Stomach (tissue), 9 donors: ENCODE measurements around the gene STKLD1. TPM values are rescaled to one million over a fixed set of nuclear protein-coding genes. Genes with fewer than 3 reads are reported as not detected.

Experiments
- DNase-seq, 2 donors: peaks; one replicate each; pipeline versions ENCODE4 v3.0.0 to v3.0.0-alpha.2; 2013 to 2019
- H3K27ac ChIP-seq, 5 donors: fragments of 200-600 bp in 4 of 5; sonication (generic) in 4 of 5; one replicate each; pipeline ENCODE4 v1.5.1; 2013 to 2019; ENCODE audit warnings: mild to moderate bottlenecking in 1 of 5, moderate library complexity in 1 of 5
- H3K27me3 ChIP-seq, 3 donors: fragments of 200-600 bp; sonication (generic); one replicate each; pipeline ENCODE4 v1.5.1; 2017 to 2019; ENCODE audit warnings: mixed run types in 1 of 3
- H3K36me3 ChIP-seq, 4 donors: fragments of 200-600 bp; sonication (generic); 1 replicate in 3 of 4; 2 replicates in 1 of 4; pipeline ENCODE4 v1.5.1; 2016 to 2019
- H3K4me1 ChIP-seq, 4 donors: fragments of 200-600 bp; sonication (generic); one replicate each; pipeline ENCODE4 v1.5.1; 2016 to 2019
- H3K4me3 ChIP-seq, 4 donors: fragments of 200-600 bp; sonication (generic) in 3 of 4; one replicate each; pipeline ENCODE4 v1.5.1; 2016 to 2019; ENCODE audit warnings: mild to moderate bottlenecking in 1 of 4
- H3K9me3 ChIP-seq, 4 donors: fragments of 200-600 bp; sonication (generic); one replicate each; pipeline ENCODE4 v1.5.1; 2016 to 2019
- CTCF ChIP-seq, 7 experiments: fragments of 450-650 bp in 4 of 7; fragments of 200-600 bp in 3 of 7; sonication (generic) in 3 of 7; IDR thresholded peaks; one replicate each; pipeline ENCODE4 v1.5.1; 2016 to 2019; ENCODE audit warnings: antibody characterized with exemption in 7 of 7, control low read depth in 2 of 7, mild to moderate bottlenecking in 1 of 7
- EP300 ChIP-seq: sonication (generic); formaldehyde crosslinking; IDR thresholded peaks from one replicate; pipeline ENCODE4 v1.6.1; 2017; ENCODE audit warnings: antibody characterized with exemption
- POLR2A ChIP-seq, 4 donors: fragments of 450-650 bp; IDR thresholded peaks; one replicate each; pipeline ENCODE4 v1.6.1; 2016; ENCODE audit warnings: antibody characterized with exemption in 4 of 4, control low read depth in 2 of 4, mild to moderate bottlenecking in 1 of 4, moderate library complexity in 1 of 4
- POLR2AphosphoS5 ChIP-seq, 3 donors: sonication (generic); formaldehyde crosslinking; IDR thresholded peaks; one replicate each; pipeline ENCODE4 v1.6.1; 2016; ENCODE audit warnings: antibody characterized with exemption in 3 of 3
- WGBS, 5 donors: extraction: QIAGEN DNeasy Blood & Tissue Kit in 3 of 5; methylation state at CpG; one replicate each; pipeline versions ENCODE4 v1.1.5 to v1.1.7; 2013 to 2018; 5-methylcytosine and 5-hydroxymethylcytosine counted together
- intact Hi-C: fragments of 100-400 bp; cut with DNase I; formaldehyde crosslinking; loops from one replicate; pipeline ENCODE4 v1.15.1; 2023; ENCODE audit warnings: low total_unique reads
- polyA plus RNA-seq, 3 donors: library from polyadenylated mRNA; stranded (reverse); fragments of 200-250 nt; gene quantifications; one replicate each; pipeline ENCODE4 v1.2.3, GENCODE V29; 2013
- total RNA-seq, 5 donors: library from RNA; depleted of rRNA; stranded (reverse); fragments of >200 nt; gene quantifications; one replicate each; pipeline versions ENCODE4 v1.1.0 to v1.2.3, GENCODE V29; 2014 to 2016
- donor health status: healthy with polysubstance abuse.
- donor health status: Bipolar disorder and iron deficiency.
- donor health status: healthy.

STKLD1 gene
- total and polyA plus RNA-seq, 8 donors, result 1.3 to 2.6 (median 1.9) TPM; not detected in 5

- Histone ChIP-seq H3K9me3 (no peaks in the 10 kb centered on the region), H3K4me3 (no peak overlapping the region), H3K4me1 (peaks cover 42 to 70% (median 64%) of the 10 kb centered on the region in 4 donors), H3K27ac (peak overlapping the region in 1 of 5 donors; percentile 18), H3K27me3 (peaks cover 0 to 46% (median 11%) of the 10 kb centered on the region in 3 donors), H3K36me3 (no peaks in the 10 kb centered on the region)
- TF ChIP-seq POLR2AphosphoS5 (IDR thresholded peaks at IDR 0.05) (peak in 2 of 3 donors; percentile 37 to 63), EP300 (no peak), CTCF (IDR thresholded peaks at IDR 0.05) (no peak), POLR2A (IDR thresholded peaks at IDR 0.05) (no peak)
- peak in 1 of 2 donors; percentile 77 for DNase-seq
- intact Hi-C loops, result no loop called here
- 33 to 63% (median 60%) methylated on average over 10 to 11 of the region's 11 CpGs for WGBS, 5 donors
Observed at GRCh38 chr9:133426011-133426410, 49.8 kb downstream of the STKLD1 start.

- H3K27me3 ChIP-seq, result peaks cover 0 to 46% (median 11%) of the 10 kb centered on the region in 3 donors
- H3K27ac ChIP-seq, result peak overlapping the region in 1 of 5 donors; percentile 42
- H3K4me3 ChIP-seq, result peak overlapping the region in 3 of 4 donors; percentile 40 to 49 (median 48)
- TF ChIP-seq CTCF (IDR thresholded peaks at IDR 0.05), result no peak
- no peak for TF ChIP-seq POLR2AphosphoS5 (IDR thresholded peaks at IDR 0.05)
- no peak for TF ChIP-seq EP300
- no peak for TF ChIP-seq POLR2A (IDR thresholded peaks at IDR 0.05)
- no peaks in the 10 kb centered on the region for H3K9me3 ChIP-seq
- WGBS, 5 donors, result 54 to 62% (median 59%) methylated on average over 8 to 10 of the region's 10 CpGs
- no peaks in the 10 kb centered on the region for H3K36me3 ChIP-seq
- H3K4me1 ChIP-seq, result peaks cover 27 to 52% (median 46%) of the 10 kb centered on the region in 4 donors
- no peak for DNase-seq
- intact Hi-C loops, result no loop called here
Observed at GRCh38 chr9:133427658-133428348, 51.6 kb downstream of the STKLD1 start.

- WGBS, 5 donors, result 0 to 11% (median 1%) methylated on average over 7 to 57 of the region's 57 CpGs
- no peaks in the 10 kb centered on the region for H3K9me3 ChIP-seq
- intact Hi-C loops, result no loop called here
- peak overlapping the region in 2 of 5 donors; percentile 36 to 42 for H3K27ac ChIP-seq
- no peaks in the 10 kb centered on the region for H3K36me3 ChIP-seq
- TF ChIP-seq CTCF (IDR thresholded peaks at IDR 0.05) (no peak), POLR2AphosphoS5 (IDR thresholded peaks at IDR 0.05) (no peak), POLR2A (IDR thresholded peaks at IDR 0.05) (no peak), EP300 (no peak)
- peak; percentile 43 to 86 for DNase-seq
- peaks cover 23 to 43% (median 37%) of the 10 kb centered on the region in 4 donors for H3K4me1 ChIP-seq
- H3K27me3 ChIP-seq, result peaks cover 0 to 46% (median 11%) of the 10 kb centered on the region in 3 donors
- peak overlapping the region; percentile 39 to 49 (median 44) for H3K4me3 ChIP-seq
Observed at GRCh38 chr9:133428617-133429101, 52.5 kb downstream of the STKLD1 start.

DNA sequence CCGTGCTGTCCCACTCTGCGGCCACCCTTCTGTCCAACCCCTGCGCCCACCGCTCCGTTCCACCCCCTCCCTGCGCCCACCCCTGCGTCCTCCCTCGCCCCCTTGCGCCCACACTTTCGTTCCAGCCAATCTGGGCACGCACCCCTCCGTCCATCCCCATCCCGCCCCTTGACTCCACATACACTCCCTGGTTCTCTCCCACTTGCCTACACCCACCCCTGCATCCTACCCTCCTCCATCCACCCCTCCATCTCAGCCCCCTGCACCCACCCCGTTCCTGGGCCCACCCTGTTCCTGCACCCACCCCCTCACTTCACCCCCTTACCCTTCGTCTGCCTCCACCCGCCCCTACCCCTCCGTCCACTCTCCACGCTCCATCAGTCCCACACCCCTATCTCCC is 53.0 kb downstream of the STKLD1 start:
- Histone ChIP-seq H3K4me3 (peak overlapping the region; percentile 39 to 49 (median 44)), H3K9me3 (no peaks in the 10 kb centered on the region), H3K27ac (no peak overlapping the region), H3K36me3 (no peaks in the 10 kb centered on the region), H3K27me3 (peaks cover 0 to 46% (median 11%) of the 10 kb centered on the region in 3 donors), H3K4me1 (peaks cover 18 to 38% (median 32%) of the 10 kb centered on the region in 4 donors)
- DNase-seq, result no peak
- 5 to 24% (median 12%) methylated on average over 9 to 18 of the region's 18 CpGs for WGBS, 5 donors
- TF ChIP-seq CTCF (IDR thresholded peaks at IDR 0.05), result no peak
- no peak for TF ChIP-seq POLR2A (IDR thresholded peaks at IDR 0.05)
- no peak for TF ChIP-seq POLR2AphosphoS5 (IDR thresholded peaks at IDR 0.05)
- TF ChIP-seq EP300, result no peak
- intact Hi-C loops, result no loop called here
